Cortex of kidney (tissue), 1 donor: Measurements from ENCODE around the gene GPATCH2.
"Not testable (repeated sequence)": the region's sequence is repeated elsewhere in the genome, so short reads cannot be mapped to it uniquely, and the experiment has no call there.

ENCODE experiments used
- DNase-seq: peaks from one replicate; lab custom pipeline; 2025; lab: John Stamatoyannopoulos, UW

GPATCH2 gene

DNA sequence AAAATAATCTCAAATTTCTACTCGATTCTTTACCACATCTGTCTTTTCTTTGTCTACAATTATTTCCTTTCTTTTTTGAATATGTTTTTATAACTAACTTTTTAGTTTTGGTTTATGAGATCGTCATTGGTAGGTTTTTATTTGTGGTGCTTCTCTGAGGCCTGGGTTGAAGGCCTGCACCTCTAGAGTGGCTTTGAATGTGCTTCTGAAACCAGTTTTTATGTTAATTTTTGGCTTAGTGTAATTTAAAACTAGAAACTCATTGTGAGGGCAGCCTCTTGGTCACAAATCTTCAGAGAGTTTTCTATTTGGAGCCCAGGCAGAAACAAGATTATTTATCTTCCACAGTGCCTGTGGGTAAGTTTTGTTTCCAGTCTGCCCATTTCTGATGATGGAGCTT, 187.0 kb downstream of the GPATCH2 start:
- DNase-seq: no peak

DNA sequence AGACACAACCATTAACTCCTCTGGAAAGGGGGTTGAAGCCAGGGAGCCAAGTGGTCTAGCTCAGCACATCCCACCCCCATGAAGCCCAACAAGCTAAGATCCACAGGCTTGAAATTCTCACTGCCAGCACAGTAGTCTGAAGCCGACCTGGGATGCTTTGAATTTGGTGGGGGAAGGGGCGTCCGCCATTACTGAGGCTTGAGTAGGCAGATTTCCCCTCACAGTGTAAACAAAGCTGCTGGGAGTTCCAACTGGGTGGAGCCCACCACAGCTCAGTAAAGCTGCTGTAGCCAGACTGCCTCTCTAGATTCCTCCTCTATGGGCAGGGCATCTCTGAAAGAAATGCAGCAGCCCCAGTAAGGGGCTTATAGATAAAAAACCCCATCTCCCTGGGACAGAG, 193.5 kb downstream of the GPATCH2 start:
- no peak for DNase-seq

GRCh38 chr1:217435204-217435603, 195.7 kb downstream of the GPATCH2 start:
- no peak for DNase-seq

GRCh38 chr1:217433664-217434063, 197.2 kb downstream of the GPATCH2 start:
- no peak for DNase-seq

DNA sequence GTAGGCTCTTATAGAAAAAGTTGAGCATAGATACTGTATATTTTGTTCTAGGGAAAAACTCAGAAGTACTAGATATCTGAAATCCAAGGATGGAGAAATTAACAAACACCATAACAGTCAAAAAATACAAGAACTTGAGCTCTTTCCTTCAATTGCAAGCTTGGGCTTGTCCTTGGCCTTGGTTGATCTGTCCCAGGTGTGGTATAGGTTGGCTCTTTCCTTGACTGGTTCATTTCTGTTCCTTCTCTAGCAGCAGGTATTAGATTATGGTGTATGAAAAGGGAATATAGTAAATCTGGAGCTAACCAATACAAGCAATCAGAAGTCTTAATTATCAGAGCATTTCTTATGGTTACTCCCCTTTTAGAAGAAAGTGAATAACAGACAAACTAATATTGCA, 198.6 kb downstream of the GPATCH2 start:
- DNase-seq: no peak

GRCh38 chr1:217431395-217431794, 199.5 kb downstream of the GPATCH2 start:
- DNase-seq: no peak

DNA sequence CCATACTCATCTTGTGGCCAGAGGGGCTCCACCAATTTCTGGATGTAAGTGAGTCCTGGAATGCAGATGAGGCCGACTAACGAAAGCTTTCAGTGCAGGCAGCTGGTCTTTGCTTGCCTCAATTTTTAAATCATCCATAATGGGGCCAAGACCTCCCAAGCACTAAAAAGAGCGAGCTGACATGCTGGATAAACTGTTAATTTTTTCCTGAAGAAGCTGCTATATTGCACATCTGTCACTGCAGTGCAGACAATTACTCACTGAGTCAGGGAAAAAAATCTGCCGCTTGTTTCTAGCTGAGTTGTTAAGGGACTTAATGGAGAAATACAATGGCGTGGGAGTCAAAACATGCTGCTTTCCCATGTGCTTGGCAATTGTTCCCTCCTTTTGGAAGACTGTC, 205.5 kb downstream of the GPATCH2 start:
- no peak for DNase-seq

DNA sequence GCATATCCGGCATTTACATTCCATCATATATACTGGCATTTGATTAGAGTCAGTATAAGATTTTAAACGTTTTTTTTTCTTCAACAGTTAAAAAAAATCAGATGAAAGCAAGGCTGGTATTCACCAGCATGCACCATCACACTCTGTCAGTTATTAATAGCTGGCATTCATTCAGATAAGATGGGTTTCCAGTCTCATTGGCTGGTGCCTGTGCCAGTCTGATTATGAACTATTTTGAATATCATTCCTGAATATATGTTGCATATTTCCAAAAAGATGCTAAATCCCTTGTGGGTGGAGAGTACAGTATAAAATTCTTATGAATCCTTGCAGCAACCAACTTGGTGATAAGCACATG, 211.7 kb downstream of the GPATCH2 start:
- DNase-seq: no peak

GRCh38 chr1:217418269-217419193, 212.4 kb downstream of the GPATCH2 start:
- no peak for DNase-seq

DNA sequence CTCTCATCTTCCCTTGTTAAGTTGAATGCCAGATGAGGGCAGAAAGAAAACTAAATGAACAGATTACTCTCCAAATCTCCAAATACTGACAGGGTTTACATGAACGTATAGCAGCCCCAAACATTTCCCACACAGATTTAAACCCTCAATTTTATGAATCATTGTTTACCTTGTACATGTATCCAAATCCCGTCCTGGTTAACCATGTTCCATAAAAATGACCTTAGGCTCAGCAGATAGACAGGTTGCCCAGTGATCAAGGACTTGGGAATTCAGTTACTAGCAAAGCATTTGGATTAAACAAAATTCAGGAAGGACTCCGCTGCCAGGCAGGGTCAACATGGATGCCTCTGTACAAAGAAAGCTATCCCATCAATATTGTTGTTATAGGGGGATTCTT, 213.5 kb downstream of the GPATCH2 start:
- no peak for DNase-seq

GRCh38 chr1:217407534-217408001, 223.3 kb downstream of the GPATCH2 start:
- no peak for DNase-seq

- no peak for DNase-seq
Measured at GRCh38 chr1:217403026-217403720, 227.7 kb downstream of the GPATCH2 start.

GRCh38 chr1:217402301-217402700, 228.6 kb downstream of the GPATCH2 start:
- no peak for DNase-seq

GRCh38 chr1:217393896-217394295, 237.0 kb downstream of the GPATCH2 start:
- no peak for DNase-seq

DNA sequence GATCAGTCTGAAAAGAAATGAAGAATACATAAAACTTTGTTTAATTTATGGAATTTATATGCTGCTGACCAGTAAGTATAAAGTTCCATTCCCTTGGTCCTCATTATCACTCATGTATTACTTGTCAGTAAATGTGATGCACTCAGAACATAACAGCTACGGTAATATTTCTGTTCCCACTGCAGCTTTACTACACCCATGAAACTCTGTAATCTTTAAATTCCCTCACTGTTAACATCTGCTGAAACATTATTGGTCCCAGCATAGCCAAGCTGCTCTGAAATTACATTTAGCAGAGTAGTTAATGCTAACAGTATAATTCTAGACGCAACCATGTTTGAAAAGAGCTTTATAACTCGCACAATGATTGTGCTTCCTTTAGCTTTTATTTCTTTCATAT, 238.4 kb downstream of the GPATCH2 start:
- no peak for DNase-seq

GRCh38 chr1:217389895-217390294, 241.0 kb downstream of the GPATCH2 start:
- no peak for DNase-seq

- DNase-seq: no peak
Measured at GRCh38 chr1:217388522-217389065, 242.3 kb downstream of the GPATCH2 start.

DNA sequence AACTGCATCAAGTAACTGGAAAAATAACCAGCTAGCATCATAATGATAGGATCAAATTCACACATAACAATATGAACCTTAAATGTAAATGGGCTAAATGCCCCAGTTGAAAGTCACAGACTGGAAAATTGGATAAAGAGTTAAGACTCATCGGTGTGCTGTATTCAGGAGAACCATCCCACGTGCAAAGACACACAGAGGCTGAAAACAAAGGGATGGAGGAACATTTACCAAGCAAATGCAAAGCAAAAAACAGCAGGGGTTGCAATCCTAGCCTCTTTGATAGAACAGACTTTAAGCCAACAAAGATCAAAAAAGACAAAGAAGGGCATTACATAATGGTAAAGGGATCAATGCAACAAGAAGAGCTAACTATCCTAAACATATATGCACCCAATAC, 249.1 kb downstream of the GPATCH2 start:
- DNase-seq: not testable (repeated sequence)

GRCh38 chr1:217379804-217380203, 251.1 kb downstream of the GPATCH2 start:
- not testable (repeated sequence) for DNase-seq

- DNase-seq: no peak
Measured at GRCh38 chr1:217379336-217379735, 251.6 kb downstream of the GPATCH2 start.
